HFFc6 (cell line): Measurements from ENCODE around the gene GLIS1. TPM values are rescaled to one million over a fixed set of nuclear protein-coding genes. Genes with fewer than 3 reads are reported as not detected.

Experiments used
- DNase-seq: peaks from one replicate; pipeline ENCODE4 v3.0.0-alpha.2; 2018
- H3K27ac Mint-ChIP-seq: 2 replicates; pipeline ENCODE4 v1.8.0; 2020; ENCODE audit warnings: mild to moderate bottlenecking, mixed read lengths
- H3K27me3 Mint-ChIP-seq: 2 replicates; pipeline ENCODE4 v1.8.0; 2021; ENCODE audit warnings: mild to moderate bottlenecking, moderate library complexity, mixed read lengths; ENCODE audit not compliant: insufficient read depth
- H3K36me3 Mint-ChIP-seq: 2 replicates; pipeline ENCODE4 v1.8.0; 2021; ENCODE audit warnings: low read depth, mixed read lengths
- H3K4me1 Mint-ChIP-seq: 2 replicates; pipeline ENCODE4 v1.8.0; 2020; ENCODE audit warnings: low read depth, mixed read lengths
- H3K4me3 Mint-ChIP-seq: 2 replicates; pipeline ENCODE4 v1.8.0; 2020; ENCODE audit warnings: mild to moderate bottlenecking, moderate library complexity, mixed read lengths
- H3K9me3 Mint-ChIP-seq: 2 replicates; pipeline ENCODE4 v1.8.0; 2020; ENCODE audit warnings: mild to moderate bottlenecking, mixed read lengths
- CTCF ChIP-seq: fragments of 200-600 bp; sonication (generic); IDR thresholded peaks from 2 replicates; pipeline ENCODE4 v1.5.0; 2021; ENCODE audit warnings: antibody characterized with exemption, mild to moderate bottlenecking
- total RNA-seq, 6 experiments: library from RNA; stranded (reverse); fragmentation: NEBNext Ultra II Directional; extraction: Animal tissue kit (Norgen Biotek cat#: 25700); gene quantifications; 2 replicates in 1 of 6; 3 replicates in 5 of 6; pipeline ENCODE4 v1.2.3, GENCODE V29; 2021

GLIS1 gene
- total RNA-seq, 6 experiments from 2014 or later, result 1.1 to 1.9 (median 1.2) TPM

- H3K27me3 Mint-ChIP-seq, result peaks cover 23% of the 10 kb centered on the region
- H3K27ac Mint-ChIP-seq, result no peak overlapping the region
- no peak overlapping the region for H3K4me3 Mint-ChIP-seq
- DNase-seq, result no peak
- no peaks in the 10 kb centered on the region for H3K9me3 Mint-ChIP-seq
- H3K36me3 Mint-ChIP-seq, result no peaks in the 10 kb centered on the region
- TF ChIP-seq CTCF, result no peak
- H3K4me1 Mint-ChIP-seq, result no peaks in the 10 kb centered on the region
Measured at GRCh38 chr1:53462769-53463501, 276.0 kb downstream of the GLIS1 start.

GRCh38 chr1:53462193-53462592 lies 276.8 kb downstream of the GLIS1 start:
- Mint-ChIP-seq H3K36me3 (no peaks in the 10 kb centered on the region), H3K4me3 (no peak overlapping the region), H3K27ac (no peak overlapping the region), H3K4me1 (no peaks in the 10 kb centered on the region), H3K27me3 (peaks cover 21% of the 10 kb centered on the region), H3K9me3 (no peaks in the 10 kb centered on the region)
- no peak for DNase-seq
- TF ChIP-seq CTCF, result no peak

- Mint-ChIP-seq H3K4me3 (no peak overlapping the region), H3K9me3 (no peaks in the 10 kb centered on the region)
- DNase-seq, result no peak
Measured at GRCh38 chr1:53461323-53462044, 277.5 kb downstream of the GLIS1 start.

GRCh38 chr1:53460666-53461322 lies 278.2 kb downstream of the GLIS1 start:
- H3K4me1 Mint-ChIP-seq, result no peaks in the 10 kb centered on the region
- H3K27ac Mint-ChIP-seq, result no peak overlapping the region
- no peak for DNase-seq
- H3K9me3 Mint-ChIP-seq, result no peaks in the 10 kb centered on the region
- no peak overlapping the region for H3K4me3 Mint-ChIP-seq
- TF ChIP-seq CTCF, result no peak
- H3K36me3 Mint-ChIP-seq, result no peaks in the 10 kb centered on the region
- peaks cover 24% of the 10 kb centered on the region for H3K27me3 Mint-ChIP-seq

More at GRCh38 chr1:53461323-53462044, 277.5 kb downstream of the GLIS1 start:
- TF ChIP-seq CTCF, result no peak
- H3K27me3 Mint-ChIP-seq, result peaks cover 28% of the 10 kb centered on the region
- no peaks in the 10 kb centered on the region for H3K36me3 Mint-ChIP-seq
- H3K4me1 Mint-ChIP-seq, result no peaks in the 10 kb centered on the region
- no peak overlapping the region for H3K27ac Mint-ChIP-seq

GRCh38 chr1:53460211-53460634 lies 278.7 kb downstream of the GLIS1 start:
- TF ChIP-seq CTCF, result no peak
- Mint-ChIP-seq H3K27me3 (peaks cover 24% of the 10 kb centered on the region), H3K36me3 (no peaks in the 10 kb centered on the region), H3K4me1 (no peaks in the 10 kb centered on the region), H3K4me3 (no peak overlapping the region), H3K27ac (no peak overlapping the region), H3K9me3 (no peaks in the 10 kb centered on the region)
- DNase-seq, result no peak
